ENCODE data around the gene WRNIP1. TPM values are rescaled to one million over a fixed set of nuclear protein-coding genes. Genes with fewer than 3 reads are reported as not detected.
A peak's percentile ranks its signal among the peaks of the same experiment; 100 is the strongest.

The WRNIP1 gene
- total and polyA plus RNA-seq, 9 of the 15 experiments (the other 6 are each of a cell fraction or from before 2014, with no cell fraction given): 13.2 to 63.6 (median 48.6) TPM

DNA sequence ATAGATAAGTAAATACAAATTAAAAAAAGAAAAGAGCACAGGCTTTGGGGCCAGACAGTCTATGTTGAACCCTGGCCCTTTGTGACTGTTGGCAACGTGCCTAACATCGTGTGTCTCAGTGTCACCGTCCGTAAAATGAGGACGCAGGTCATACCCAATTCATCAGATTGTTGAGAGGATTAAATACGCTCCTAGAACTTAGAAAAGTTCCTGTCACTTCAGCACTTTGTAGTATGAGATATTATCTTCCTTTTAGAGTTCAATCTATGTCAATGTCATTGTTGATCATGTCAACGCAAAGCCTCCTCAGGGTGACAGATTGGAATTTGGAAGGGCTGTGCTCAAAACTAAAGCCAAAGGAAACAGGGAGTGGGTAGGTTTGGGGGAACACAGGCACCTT is 54.8 kb downstream of the WRNIP1 start:
- H3K9me1 ChIP-seq (ENCODE audit: control insufficient read depth, insufficient read depth, low read length): no peaks in the 10 kb centered on the region
- no peak overlapping the region for H3K4me3 ChIP-seq
- no peaks in the 10 kb centered on the region for H3K4me1 ChIP-seq (replicated peaks in 1 of 2; ENCODE audit: control insufficient read depth in 2 of 2, insufficient read depth in 2 of 2, low read length in 2 of 2)
- ChIA-PET CTCF (ENCODE audit: low intra/inter-chr PET ratio) (interaction anchor here (0.6 kb wide), 1 partner anchor 134 kb away, joined by 4 read pairs; no protein-coding TSS in a partner anchor), POLR2A (no interaction called here)
- intact Hi-C loops (cut with micrococcal nuclease): no loop called here
- H3K9me3 ChIP-seq (replicated peaks; ENCODE audit: control insufficient read depth, insufficient read depth, low read depth, low read length): peaks cover 7% of the 10 kb centered on the region; the same call in 1 of the 2 replicates
- in situ Hi-C loops (cut with MboI): no loop called here
- H2AFZ ChIP-seq (ENCODE audit: low read depth, low read length): no peak overlapping the region
- H4K20me1 ChIP-seq (replicated peaks; ENCODE audit: control insufficient read depth, insufficient read depth, low read length): no peaks in the 10 kb centered on the region
- peak; percentile 46 for FAIRE-seq
- no peaks in the 10 kb centered on the region for H3K27me3 ChIP-seq (ENCODE audit: control insufficient read depth in 2 of 2, insufficient read depth in 2 of 2, low read length in 2 of 2)
- H3K27ac ChIP-seq (ENCODE audit: extremely low read depth, low read depth, low read length): no peak overlapping the region
- no peak overlapping the region for H3K9ac ChIP-seq (ENCODE audit: insufficient read depth in 1 of 2, low read depth in 2 of 2, low read length in 2 of 2)
- no peaks in the 10 kb centered on the region for H3K36me3 ChIP-seq (ENCODE audit: control insufficient read depth, insufficient read depth, low read length)
- no peak overlapping the region for H3K4me2 ChIP-seq (ENCODE audit: insufficient read depth, low read length)
- H3K79me2 ChIP-seq (ENCODE audit: control insufficient read depth, insufficient read depth, low read length): no peaks in the 10 kb centered on the region
- no TSS peak for BruUV-seq (replicated peaks)
- no peak for DNase-seq (ENCODE audit: extremely low read depth in 1 of 4, low spot score in 3 of 4)
- WGBS (ENCODE audit: insufficient coverage, low coverage, missing lambda C conversion rate): 20% methylated on average over 7 of the region's 7 CpGs
- ATAC-seq: no peak; the same call in 2 of the 3 replicates
- no peak for TF ChIP-seq POLR2A (conservative IDR thresholded peaks at IDR 0.05)
- TF ChIP-seq, protein P1, sequence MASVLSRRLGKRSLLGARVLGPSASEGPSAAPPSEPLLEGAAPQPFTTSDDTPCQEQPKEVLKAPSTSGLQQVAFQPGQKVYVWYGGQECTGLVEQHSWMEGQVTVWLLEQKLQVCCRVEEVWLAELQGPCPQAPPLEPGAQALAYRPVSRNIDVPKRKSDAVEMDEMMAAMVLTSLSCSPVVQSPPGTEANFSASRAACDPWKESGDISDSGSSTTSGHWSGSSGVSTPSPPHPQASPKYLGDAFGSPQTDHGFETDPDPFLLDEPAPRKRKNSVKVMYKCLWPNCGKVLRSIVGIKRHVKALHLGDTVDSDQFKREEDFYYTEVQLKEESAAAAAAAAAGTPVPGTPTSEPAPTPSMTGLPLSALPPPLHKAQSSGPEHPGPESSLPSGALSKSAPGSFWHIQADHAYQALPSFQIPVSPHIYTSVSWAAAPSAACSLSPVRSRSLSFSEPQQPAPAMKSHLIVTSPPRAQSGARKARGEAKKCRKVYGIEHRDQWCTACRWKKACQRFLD (CRISPR knock-in tag; IDR thresholded peaks at IDR 0.05): no peak
- TF ChIP-seq, protein P2, sequence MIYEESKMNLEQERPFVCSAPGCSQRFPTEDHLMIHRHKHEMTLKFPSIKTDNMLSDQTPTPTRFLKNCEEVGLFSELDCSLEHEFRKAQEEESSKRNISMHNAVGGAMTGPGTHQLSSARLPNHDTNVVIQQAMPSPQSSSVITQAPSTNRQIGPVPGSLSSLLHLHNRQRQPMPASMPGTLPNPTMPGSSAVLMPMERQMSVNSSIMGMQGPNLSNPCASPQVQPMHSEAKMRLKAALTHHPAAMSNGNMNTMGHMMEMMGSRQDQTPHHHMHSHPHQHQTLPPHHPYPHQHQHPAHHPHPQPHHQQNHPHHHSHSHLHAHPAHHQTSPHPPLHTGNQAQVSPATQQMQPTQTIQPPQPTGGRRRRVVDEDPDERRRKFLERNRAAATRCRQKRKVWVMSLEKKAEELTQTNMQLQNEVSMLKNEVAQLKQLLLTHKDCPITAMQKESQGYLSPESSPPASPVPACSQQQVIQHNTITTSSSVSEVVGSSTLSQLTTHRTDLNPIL (CRISPR knock-in tag; IDR thresholded peaks at IDR 0.05): no peak
- no peak for TF ChIP-seq HMG20B (CRISPR knock-in tag; IDR thresholded peaks at IDR 0.05)
- TF ChIP-seq, protein P3, sequence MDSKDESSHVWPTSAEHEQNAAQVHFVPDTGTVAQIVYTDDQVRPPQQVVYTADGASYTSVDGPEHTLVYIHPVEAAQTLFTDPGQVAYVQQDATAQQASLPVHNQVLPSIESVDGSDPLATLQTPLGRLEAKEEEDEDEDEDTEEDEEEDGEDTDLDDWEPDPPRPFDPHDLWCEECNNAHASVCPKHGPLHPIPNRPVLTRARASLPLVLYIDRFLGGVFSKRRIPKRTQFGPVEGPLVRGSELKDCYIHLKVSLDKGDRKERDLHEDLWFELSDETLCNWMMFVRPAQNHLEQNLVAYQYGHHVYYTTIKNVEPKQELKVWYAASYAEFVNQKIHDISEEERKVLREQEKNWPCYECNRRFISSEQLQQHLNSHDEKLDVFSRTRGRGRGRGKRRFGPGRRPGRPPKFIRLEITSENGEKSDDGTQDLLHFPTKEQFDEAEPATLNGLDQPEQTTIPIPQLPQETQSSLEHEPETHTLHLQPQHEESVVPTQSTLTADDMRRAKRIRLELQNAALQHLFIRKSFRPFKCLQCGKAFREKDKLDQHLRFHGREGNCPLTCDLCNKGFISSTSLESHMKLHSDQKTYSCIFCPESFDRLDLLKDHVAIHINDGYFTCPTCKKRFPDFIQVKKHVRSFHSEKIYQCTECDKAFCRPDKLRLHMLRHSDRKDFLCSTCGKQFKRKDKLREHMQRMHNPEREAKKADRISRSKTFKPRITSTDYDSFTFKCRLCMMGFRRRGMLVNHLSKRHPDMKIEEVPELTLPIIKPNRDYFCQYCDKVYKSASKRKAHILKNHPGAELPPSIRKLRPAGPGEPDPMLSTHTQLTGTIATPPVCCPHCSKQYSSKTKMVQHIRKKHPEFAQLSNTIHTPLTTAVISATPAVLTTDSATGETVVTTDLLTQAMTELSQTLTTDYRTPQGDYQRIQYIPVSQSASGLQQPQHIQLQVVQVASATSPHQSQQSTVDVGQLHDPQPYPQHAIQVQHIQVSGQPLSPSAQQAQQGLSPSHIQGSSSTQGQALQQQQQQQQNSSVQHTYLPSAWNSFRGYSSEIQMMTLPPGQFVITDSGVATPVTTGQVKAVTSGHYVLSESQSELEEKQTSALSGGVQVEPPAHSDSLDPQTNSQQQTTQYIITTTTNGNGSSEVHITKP (IDR thresholded peaks at IDR 0.05; ENCODE audit: partially characterized antibody): no peak
- TF ChIP-seq ZNF584 (CRISPR knock-in tag; IDR thresholded peaks at IDR 0.05; ENCODE audit: low read depth): no peak
- TF ChIP-seq ZNF316 (IDR thresholded peaks at IDR 0.05): peak; percentile 33
- TF ChIP-seq, protein P4, sequence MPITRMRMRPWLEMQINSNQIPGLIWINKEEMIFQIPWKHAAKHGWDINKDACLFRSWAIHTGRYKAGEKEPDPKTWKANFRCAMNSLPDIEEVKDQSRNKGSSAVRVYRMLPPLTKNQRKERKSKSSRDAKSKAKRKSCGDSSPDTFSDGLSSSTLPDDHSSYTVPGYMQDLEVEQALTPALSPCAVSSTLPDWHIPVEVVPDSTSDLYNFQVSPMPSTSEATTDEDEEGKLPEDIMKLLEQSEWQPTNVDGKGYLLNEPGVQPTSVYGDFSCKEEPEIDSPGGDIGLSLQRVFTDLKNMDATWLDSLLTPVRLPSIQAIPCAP (CRISPR knock-in tag; IDR thresholded peaks at IDR 0.05; ENCODE audit: borderline replicate concordance): no peak
- TF ChIP-seq RNF2 (IDR thresholded peaks at IDR 0.05): no peak
- TF ChIP-seq, protein P5, sequence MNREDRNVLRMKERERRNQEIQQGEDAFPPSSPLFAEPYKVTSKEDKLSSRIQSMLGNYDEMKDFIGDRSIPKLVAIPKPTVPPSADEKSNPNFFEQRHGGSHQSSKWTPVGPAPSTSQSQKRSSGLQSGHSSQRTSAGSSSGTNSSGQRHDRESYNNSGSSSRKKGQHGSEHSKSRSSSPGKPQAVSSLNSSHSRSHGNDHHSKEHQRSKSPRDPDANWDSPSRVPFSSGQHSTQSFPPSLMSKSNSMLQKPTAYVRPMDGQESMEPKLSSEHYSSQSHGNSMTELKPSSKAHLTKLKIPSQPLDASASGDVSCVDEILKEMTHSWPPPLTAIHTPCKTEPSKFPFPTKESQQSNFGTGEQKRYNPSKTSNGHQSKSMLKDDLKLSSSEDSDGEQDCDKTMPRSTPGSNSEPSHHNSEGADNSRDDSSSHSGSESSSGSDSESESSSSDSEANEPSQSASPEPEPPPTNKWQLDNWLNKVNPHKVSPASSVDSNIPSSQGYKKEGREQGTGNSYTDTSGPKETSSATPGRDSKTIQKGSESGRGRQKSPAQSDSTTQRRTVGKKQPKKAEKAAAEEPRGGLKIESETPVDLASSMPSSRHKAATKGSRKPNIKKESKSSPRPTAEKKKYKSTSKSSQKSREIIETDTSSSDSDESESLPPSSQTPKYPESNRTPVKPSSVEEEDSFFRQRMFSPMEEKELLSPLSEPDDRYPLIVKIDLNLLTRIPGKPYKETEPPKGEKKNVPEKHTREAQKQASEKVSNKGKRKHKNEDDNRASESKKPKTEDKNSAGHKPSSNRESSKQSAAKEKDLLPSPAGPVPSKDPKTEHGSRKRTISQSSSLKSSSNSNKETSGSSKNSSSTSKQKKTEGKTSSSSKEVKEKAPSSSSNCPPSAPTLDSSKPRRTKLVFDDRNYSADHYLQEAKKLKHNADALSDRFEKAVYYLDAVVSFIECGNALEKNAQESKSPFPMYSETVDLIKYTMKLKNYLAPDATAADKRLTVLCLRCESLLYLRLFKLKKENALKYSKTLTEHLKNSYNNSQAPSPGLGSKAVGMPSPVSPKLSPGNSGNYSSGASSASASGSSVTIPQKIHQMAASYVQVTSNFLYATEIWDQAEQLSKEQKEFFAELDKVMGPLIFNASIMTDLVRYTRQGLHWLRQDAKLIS (CRISPR knock-in tag; IDR thresholded peaks at IDR 0.05): no peak
- TF ChIP-seq SMAD3 (CRISPR knock-in tag; conservative IDR thresholded peaks at IDR 0.05): no peak
- TF ChIP-seq ZNF124 (CRISPR knock-in tag; IDR thresholded peaks at IDR 0.05): no peak
